ENCODE results near the gene NR5A1. TPM values are rescaled to one million over a fixed set of nuclear protein-coding genes. Genes with fewer than 3 reads are reported as not detected.

The NR5A1 gene
- total and polyA plus RNA-seq, 2 experiments from 2014 or later, result 0.21 TPM; not detected in 1

DNA sequence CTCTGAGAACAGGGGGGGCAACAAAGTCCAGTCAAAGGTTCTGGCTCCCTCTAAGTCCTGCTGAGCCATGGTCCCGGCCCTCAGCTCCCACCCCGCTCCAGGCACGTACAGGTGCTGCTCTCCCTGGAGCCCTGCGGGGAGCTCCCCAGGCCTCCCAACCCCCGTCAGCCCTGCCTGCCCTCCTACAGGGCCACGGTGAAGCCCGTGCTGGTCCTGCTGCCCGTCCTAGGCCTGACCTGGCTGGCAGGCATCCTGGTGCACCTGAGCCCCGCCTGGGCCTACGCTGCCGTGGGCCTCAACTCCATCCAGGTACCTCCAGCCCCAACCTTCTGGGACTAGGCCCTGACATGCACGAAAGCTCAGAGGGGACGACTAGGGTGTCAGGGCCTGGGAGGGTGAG, 36.9 kb downstream of the NR5A1 start:
- Histone ChIP-seq H3K36me3 (ENCODE audit: insufficient read depth) (no peaks in the 10 kb centered on the region), H3K4me1 (ENCODE audit: insufficient read depth) (no peaks in the 10 kb centered on the region), H3K27me3 (ENCODE audit: insufficient read depth) (no peaks in the 10 kb centered on the region), H3K9me2 (ENCODE audit: insufficient read depth) (no peaks in the 10 kb centered on the region), H3K4me2 (no peak overlapping the region), H3K4me3 (no peak overlapping the region), H4K20me1 (replicated peaks; ENCODE audit: insufficient read depth) (no peaks in the 10 kb centered on the region), H3K79me2 (replicated peaks; ENCODE audit: insufficient read depth) (no peaks in the 10 kb centered on the region), H3K27ac (ENCODE audit: low read depth) (no peak overlapping the region), H2AFZ (no peak overlapping the region), H3F3A (replicated peaks; ENCODE audit: low read depth) (no peaks in the 10 kb centered on the region)
- ATAC-seq, result no peak
- no peak for DNase-seq (ENCODE audit: low spot score)
- no peaks in the 10 kb centered on the region for H3K9me3 Mint-ChIP-seq
- TF ChIP-seq POLR2AphosphoS5 (IDR thresholded peaks at IDR 0.05; ENCODE audit: low read depth), result no peak
- TF ChIP-seq JUNB (IDR thresholded peaks at IDR 0.05; ENCODE audit: unreplicated experiment), result no peak
- TF ChIP-seq, protein P1, sequence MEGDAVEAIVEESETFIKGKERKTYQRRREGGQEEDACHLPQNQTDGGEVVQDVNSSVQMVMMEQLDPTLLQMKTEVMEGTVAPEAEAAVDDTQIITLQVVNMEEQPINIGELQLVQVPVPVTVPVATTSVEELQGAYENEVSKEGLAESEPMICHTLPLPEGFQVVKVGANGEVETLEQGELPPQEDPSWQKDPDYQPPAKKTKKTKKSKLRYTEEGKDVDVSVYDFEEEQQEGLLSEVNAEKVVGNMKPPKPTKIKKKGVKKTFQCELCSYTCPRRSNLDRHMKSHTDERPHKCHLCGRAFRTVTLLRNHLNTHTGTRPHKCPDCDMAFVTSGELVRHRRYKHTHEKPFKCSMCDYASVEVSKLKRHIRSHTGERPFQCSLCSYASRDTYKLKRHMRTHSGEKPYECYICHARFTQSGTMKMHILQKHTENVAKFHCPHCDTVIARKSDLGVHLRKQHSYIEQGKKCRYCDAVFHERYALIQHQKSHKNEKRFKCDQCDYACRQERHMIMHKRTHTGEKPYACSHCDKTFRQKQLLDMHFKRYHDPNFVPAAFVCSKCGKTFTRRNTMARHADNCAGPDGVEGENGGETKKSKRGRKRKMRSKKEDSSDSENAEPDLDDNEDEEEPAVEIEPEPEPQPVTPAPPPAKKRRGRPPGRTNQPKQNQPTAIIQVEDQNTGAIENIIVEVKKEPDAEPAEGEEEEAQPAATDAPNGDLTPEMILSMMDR (conservative IDR thresholded peaks at IDR 0.05; ENCODE audit: low read depth in 2 of 2), result no peak
- no peak for TF ChIP-seq EZH2phosphoT487 (IDR thresholded peaks at IDR 0.05; ENCODE audit: unreplicated experiment)
- TF ChIP-seq, protein P2, sequence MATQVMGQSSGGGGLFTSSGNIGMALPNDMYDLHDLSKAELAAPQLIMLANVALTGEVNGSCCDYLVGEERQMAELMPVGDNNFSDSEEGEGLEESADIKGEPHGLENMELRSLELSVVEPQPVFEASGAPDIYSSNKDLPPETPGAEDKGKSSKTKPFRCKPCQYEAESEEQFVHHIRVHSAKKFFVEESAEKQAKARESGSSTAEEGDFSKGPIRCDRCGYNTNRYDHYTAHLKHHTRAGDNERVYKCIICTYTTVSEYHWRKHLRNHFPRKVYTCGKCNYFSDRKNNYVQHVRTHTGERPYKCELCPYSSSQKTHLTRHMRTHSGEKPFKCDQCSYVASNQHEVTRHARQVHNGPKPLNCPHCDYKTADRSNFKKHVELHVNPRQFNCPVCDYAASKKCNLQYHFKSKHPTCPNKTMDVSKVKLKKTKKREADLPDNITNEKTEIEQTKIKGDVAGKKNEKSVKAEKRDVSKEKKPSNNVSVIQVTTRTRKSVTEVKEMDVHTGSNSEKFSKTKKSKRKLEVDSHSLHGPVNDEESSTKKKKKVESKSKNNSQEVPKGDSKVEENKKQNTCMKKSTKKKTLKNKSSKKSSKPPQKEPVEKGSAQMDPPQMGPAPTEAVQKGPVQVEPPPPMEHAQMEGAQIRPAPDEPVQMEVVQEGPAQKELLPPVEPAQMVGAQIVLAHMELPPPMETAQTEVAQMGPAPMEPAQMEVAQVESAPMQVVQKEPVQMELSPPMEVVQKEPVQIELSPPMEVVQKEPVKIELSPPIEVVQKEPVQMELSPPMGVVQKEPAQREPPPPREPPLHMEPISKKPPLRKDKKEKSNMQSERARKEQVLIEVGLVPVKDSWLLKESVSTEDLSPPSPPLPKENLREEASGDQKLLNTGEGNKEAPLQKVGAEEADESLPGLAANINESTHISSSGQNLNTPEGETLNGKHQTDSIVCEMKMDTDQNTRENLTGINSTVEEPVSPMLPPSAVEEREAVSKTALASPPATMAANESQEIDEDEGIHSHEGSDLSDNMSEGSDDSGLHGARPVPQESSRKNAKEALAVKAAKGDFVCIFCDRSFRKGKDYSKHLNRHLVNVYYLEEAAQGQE (IDR thresholded peaks at IDR 0.05; ENCODE audit: unreplicated experiment), result no peak
- TF ChIP-seq ZNF462 (CRISPR knock-in tag; IDR thresholded peaks at IDR 0.05), result no peak
- TF ChIP-seq EZH2 (IDR thresholded peaks at IDR 0.05; ENCODE audit: low read depth, unreplicated experiment), result no peak
- TF ChIP-seq CREB1 (CRISPR knock-in tag; IDR thresholded peaks at IDR 0.05; ENCODE audit: low read depth), result no peak
- TF ChIP-seq, protein P3, sequence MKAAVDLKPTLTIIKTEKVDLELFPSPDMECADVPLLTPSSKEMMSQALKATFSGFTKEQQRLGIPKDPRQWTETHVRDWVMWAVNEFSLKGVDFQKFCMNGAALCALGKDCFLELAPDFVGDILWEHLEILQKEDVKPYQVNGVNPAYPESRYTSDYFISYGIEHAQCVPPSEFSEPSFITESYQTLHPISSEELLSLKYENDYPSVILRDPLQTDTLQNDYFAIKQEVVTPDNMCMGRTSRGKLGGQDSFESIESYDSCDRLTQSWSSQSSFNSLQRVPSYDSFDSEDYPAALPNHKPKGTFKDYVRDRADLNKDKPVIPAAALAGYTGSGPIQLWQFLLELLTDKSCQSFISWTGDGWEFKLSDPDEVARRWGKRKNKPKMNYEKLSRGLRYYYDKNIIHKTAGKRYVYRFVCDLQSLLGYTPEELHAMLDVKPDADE (IDR thresholded peaks at IDR 0.05), result no peak
- TF ChIP-seq NANOG (IDR thresholded peaks at IDR 0.05; ENCODE audit: borderline replicate concordance), result no peak
- TF ChIP-seq STAT1 (IDR thresholded peaks at IDR 0.05; ENCODE audit: unreplicated experiment), result no peak
- TF ChIP-seq ZNF114 (CRISPR knock-in tag; IDR thresholded peaks at IDR 0.05), result no peak
- H3K4me1 Mint-ChIP-seq, result no peaks in the 10 kb centered on the region; the same call in 1 of the 3 replicates
- peaks cover 10% of the 10 kb centered on the region for H3K27me3 Mint-ChIP-seq (ENCODE audit: insufficient read depth, low read depth, poor library complexity)
- no peak overlapping the region for H3K4me3 Mint-ChIP-seq
- H3K36me3 Mint-ChIP-seq (ENCODE audit: low read depth), result no peaks in the 10 kb centered on the region
- H3K27ac Mint-ChIP-seq, result no peak overlapping the region

Data from GM23338 (cell line).